Amniotic stem cell (primary cell): ENCODE results near the gene RNF224.

Source experiments
- DNase-seq: peaks from one replicate; lab custom pipeline; 2025; lab: John Stamatoyannopoulos, UW

The RNF224 gene

DNA sequence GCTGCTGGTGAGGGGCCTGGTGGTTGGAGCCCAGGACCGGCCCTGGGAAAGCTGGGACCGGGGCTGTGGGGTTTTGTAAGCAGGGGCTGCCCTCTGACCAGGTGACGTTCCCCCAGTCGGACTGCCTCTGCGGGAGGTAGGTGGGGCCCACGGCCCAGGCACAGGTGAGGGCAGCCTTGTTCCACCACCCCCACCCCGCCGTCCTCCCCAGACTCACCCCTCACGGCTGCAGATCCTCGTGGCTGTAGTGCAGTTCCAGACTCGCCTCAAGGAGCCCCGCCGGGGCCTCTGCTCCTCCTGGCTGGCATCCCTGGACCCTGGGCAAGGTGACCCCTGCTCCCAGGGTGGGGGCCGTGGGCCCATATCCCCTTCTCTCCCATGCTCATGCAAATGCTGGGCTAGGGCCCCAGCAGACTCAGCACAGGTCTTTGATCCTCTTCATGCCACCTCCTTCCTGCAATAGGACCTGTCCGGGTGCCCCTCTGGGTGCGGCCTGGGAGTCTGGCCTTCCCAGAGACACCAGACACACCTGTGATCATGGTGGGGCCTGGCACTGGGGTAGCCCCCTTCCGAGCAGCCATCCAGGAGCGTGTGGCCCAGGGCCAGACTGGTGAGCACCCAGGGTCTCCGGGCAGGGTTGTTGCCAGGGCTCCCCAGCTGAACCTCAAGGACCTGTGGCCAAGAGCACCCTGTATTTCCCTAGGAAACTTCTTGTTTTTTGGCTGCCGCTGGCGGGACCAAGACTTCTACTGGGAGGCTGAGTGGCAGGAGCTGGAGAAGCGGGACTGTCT is 11.9 kb upstream of the RNF224 start:
- DNase-seq, result no peak

DNA sequence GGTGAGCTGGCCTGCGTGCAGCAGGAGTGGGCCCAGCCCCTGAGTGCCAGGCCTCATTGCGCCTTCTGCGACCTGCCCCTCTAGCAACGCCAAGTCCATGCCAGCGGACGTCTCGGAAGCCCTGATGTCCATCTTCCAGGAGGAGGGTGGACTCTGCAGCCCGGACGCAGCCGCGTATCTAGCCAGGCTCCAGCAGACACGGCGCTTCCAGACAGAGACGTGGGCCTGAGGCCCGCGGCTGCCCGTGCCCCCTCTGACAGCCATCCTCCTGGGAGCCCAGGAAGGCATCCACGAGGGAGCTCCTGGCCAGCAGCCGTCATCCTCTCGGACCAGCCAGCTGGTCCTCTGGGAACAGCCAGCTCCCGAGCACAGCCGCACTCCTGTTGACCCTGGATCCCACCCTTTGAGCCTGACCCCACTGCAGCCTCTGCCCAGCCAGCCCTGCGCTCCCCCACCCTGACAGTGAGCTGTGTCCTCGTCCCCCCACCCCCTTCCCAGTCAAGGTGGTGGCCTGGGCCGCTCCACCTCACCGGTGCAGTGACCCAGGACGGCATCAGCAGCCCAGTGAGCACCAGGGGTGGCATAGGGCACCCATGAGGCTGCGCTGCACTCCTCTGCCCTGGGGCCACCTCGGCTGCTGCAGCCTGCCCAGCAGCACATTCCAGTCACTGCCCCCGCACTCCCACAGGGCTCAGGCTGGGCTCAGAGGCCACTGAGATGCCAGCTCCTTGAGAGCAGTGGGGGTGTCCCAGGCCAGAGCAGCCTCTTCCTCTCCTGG is 10.9 kb upstream of the RNF224 start:
- DNase-seq, result no peak

DNA sequence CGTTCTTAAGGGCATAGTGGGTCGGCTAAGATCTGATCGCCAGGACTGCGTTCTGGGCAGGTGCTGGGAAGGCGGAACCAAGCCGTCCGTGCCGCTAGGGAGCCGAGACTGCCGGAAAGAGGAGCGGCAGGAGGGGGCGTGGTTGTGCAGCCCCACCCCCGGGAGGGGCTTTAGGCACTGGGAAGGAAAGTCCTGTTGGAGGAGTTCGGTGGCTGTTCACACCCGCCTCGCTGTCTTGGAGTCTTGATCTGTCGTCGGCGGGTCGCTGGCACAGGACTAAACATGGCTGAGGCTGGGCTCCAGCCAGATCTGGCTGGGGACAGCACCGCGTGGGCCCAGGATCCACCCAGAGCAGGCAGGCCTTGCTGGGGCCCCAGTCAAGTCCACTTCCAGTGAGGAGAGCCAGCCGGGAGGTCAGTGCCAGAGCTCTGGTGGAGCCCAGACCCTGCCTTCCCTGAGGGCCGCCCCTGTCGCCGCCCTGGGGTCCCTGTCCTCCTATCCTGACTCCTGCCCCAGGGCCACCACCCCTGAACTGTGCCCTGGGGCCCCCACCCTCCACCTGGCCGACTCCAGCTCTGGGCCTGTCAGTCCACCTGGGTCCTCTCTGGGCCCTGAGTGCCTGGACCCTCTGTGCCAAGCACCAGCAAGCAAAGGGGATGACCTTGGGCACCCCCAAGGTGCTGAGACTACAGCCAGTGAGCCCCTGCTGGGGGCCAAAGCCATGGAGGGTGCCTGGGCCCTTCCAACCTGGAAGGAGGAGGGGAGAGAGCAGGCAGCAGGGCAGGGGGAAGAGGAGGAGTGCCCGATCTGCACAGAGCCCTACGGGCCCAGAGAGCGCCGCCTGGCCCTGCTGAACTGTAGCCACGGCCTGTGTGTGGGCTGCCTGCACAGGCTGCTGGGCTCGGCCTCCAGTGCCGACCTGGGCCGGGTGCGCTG is 9.8 kb upstream of the RNF224 start:
- no peak for DNase-seq

DNA sequence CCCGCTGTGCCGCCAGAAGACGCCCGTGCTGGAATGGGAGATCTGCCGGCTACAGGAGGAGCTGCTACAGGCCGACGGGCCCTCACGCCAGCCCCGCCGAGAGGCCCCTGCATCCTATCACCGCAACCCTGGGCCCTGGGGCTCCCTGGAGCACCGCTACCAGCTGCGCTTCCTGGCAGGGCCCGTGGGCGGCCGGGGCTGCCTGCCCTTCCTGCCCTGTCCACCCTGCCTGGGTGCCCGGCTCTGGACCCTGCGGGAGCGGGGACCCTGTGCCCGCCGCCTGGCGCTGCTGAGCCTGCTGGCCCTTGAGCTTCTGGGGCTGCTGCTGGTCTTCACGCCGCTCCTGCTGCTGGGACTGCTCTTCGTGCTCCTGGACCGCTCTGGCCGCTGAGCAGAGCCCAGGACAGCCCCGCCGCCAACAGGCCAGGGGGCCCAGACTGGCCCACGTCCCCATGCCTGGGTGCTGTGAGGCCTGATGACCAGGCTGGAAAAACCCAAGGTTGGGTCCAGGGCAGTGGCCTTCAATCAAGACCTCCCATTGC is 9.0 kb upstream of the RNF224 start:
- DNase-seq, result no peak

DNA sequence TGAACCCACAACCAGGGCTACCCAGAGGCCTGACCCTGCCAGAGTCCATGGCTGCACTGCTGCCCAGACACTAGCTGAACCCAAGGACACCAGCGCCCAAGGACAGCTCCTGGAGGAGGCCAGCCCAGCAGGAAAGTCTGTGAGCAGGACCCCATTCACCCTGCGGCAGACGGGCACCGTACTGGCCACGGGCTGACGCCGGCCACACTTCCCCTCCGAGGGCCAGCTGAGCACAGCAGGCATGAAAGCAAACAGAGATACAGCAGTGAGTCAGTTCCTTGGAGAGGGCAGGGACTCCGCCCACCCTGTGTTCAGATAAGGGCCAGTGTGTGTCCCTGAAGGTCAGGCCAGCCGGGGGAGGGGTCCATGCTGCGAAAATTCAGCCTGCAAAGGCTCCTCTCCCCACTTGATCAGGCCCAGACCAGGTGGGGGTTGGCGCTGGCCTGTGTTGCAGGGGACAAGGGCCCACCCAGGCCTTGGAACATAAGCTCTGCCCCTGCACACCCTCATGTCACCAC is 8.5 kb upstream of the RNF224 start:
- DNase-seq, result no peak

DNA sequence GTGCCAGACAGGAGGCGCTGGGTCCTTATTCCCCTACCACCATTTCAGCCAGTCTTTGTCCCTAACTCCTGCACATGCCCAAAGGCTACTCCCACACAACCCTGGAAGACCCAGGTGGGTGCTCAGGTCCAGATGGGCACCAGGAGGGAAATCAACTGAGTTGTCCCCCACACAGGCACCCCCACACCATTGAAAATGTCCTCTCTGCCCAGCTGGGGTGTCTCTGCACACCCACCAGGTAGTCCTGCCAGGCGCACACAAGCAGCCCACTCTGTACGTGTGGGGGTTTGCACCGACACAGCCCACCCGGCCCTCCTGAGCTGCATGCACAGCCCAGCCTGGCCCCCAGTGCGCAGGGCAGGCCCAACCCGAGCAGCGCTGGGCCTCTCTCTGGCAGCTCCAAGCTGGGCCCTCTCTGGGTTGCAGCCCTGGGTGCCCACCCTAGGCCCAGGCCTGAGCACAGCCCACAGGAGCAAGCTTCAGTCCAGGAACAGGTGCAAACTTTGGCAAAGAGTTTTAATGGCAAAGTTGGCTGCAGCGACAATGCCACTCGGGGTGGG is 7.5 kb upstream of the RNF224 start:
- no peak for DNase-seq

DNA sequence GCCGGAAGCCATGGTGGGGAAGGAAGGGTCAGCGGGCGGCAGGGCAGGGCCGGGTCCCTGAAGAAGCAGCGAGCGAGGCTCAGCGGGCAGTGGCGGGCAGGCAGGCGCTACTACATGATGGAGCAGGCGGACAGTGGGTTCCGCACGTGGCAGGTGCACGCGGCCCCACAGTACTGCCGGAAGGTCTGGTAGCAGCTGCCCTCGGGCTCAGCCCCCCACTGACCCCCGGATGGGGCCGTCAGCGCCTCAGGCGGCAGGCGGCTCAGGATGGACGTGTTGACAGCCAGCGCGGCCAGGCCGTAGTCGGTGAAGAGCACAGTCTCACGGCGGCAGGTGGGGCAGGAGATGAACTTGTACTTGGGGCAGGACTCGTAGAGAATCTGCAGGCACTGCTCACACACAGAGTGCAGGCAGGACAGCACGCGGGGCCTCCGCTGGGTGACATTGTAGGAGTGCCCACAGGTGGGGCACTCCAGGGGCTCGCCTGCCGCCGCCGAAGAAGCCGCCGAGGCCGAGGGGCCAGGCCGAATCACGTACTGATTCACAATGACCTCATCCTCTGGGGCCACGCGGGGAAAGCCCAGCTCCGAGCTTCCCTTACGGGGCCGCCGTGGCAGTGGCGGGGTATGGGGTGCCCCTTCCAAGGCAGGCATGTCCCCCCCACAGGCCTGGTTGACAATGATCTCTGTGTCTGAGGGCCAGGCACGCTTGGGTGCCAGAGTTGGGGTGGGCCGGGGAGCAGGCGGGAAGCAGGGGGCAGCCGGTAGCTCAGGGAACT is 6.8 kb upstream of the RNF224 start:
- no peak for DNase-seq

DNA sequence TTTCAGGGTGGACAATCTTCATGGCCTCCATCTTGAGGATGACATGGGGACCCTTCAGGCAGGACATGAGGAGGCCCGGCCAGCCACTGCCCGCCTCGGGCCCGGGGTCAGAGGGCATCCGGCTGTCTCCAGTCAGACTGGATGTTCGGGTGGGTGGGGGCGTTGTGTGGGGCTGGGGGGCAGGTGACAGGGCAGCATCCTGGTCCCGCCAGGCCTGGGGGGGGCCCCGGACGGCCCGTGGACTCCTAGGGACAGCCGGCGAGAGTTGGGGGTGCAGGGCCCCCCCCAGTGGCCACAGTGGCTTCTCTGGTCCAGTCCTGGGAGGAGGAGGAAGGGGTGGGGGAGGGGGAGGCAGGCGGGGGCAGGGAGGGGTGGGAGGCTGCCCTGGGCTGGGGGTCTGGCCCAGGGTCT is 6.2 kb upstream of the RNF224 start:
- no peak for DNase-seq

DNA sequence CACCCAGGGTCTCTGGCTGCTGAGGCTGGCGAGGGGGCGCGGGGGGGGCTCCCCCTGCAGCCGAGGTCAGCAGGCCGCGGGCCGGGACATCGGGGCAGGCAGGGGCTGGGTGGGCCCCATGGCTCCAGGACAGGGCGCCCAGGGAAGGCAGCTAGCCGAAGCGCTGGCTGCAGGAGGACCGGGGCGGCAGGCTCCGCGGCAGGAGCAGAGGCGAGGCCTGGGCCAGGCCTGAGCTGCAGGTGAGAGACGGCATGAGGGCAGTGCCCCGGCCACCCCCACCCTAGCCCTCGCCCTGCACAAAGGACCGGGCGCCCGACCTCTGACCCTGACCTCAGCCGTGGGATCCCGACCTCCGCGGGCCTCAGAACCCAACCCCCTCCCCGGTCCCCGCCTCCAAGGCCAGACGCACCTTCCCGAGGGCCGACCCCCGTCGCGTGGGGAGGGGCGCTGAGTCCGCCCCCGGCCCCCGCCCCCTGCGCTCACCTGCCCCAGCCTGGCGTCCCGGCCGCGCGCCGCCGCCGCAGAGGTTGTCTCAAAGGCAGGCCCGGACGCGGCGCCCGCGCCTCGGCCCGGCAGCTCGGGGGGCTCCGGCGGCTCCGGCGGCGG is 5.7 kb upstream of the RNF224 start:
- DNase-seq, result no peak

DNA sequence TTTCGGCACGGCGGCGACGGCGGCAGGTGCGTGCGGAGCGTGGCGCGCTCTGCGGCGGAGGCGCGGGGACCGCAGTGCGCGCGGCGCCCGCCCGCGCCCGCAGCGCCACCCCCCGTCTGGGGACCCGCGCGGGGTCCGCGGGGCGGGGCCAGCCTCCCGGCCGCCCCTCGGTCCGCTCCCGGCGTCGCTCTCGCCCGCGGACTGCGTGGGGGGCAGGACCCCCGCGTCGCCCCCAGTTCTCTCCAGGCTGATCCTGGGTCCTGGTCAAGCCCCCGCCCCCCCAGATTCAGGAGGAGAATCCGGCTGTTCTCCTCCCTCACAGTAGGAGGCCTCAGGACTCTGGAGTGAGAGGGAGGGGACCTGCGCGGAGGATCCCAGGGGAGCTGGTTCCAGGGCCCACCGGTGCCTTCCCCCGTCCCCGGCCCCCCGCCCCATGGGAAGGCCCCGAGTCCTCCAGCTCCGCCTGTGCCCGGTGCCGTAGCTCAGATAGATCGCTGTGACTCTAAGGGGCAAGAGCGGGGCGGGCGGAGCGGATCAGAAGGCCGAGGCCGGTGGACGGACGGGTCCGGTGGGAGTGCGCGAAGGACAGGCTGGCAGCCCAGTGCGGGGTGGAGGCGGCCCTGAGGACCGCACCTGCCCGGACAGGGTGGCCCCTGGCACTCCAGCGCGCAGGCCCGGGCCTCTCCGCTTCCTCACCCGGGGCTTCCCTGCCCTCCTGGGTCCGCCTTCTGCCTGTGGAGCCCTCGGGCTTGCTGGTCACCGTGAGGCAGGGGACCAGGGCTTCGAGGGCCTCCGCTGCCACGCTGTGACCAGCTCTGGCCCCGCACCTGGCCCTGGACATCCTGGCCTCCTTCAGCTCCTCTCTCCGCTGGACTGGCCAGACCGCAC is 4.9 kb upstream of the RNF224 start, which contains the start of gene RNF208:
TSS of gene RNF208 (minus strand) at position 51 of the 888 bp plus-strand sequence. CDS start 1,028 bp downstream, outside the sequence.
- DNase-seq, result no peak

DNA sequence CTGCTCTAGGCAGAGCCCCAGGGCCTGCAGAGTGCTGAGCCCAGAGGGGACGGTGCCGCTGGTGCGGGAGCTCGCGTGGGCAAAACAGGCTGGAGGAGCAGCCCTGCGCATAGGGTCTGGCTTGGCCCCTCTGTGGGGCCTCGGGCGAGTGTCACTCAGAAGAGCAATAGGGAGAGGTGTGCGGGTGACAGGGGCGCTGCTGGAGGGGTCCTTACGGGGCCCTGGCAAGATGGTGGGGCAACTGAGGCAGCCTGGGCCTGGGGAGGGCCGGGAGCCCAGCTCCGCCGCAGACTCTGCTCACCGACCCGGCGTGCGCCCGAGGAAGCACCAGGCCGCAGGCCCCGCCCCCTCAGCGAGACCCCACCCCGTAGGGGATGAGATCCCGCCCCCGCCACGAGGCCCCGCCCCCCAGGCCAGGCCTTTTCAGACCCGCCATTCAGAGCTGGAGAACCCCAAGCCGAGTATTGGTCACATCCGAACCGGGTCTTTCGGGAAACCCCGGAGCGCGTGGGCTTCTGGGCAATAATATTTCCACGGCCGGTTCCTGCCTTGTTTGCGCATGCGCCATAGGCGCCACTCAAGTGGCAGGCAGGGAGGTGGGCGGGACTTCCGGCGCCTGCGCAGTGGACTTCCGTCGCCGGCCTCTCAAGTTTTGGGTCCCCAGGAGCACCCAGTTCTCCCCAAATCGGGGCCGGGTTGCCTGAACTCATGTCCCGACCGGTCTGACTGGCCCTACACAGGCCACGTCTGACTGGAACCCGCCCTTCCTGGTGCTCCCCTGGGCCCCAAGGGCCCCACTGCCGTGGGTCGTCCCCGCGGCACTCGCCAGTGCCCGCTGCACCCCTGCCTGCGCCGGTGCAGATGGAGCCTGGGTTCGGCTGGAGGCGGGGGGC is 4.0 kb upstream of the RNF224 start:
- peak; percentile 95 for DNase-seq

DNA sequence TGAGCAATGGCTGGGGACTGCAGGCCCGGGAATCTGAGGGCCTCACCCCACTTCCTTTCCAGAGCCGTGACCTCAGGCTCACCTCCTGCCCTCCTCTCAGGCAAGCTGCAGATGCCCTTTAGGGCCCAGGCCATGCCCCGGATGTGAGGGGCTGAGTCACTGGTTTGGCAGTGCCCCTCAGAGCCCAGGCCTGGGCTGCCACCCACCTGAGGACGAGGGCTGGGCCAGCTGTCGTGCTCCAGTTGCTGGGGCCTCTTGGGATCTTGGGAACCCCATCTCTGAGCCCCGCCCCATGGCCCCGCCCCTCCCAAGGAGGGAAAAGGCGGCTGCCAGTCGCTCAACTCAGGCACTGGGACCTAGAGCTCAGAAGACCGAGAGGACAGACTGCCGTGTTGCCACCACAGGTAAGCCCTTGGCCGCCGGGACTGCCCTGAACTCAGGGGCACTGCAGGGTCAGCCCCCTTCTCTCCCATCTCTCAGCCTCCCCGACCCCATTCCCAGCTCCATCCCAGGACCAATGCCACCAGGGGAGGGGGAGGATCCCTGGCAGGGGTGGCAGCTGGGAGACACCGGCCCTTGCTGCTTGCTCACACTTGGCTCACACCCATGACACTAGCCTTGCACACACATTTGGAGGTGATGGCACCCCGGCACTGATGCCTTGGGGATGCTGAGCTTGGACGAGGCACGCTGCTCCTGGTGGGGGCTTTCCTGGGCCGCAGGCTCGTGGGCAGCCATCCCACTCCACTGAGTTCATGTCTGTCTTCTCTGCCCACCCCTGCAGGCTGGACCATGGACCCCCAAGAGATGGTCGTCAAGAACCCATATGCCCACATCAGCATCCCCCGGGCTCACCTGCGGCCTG is 2.2 kb upstream of the RNF224 start, which contains the start of gene CYSRT1:
TSS of gene CYSRT1 (plus strand) at position 345 of the 865 bp plus-strand sequence. CDS start at position 793, 448 bp downstream.
- DNase-seq, result no peak

DNA sequence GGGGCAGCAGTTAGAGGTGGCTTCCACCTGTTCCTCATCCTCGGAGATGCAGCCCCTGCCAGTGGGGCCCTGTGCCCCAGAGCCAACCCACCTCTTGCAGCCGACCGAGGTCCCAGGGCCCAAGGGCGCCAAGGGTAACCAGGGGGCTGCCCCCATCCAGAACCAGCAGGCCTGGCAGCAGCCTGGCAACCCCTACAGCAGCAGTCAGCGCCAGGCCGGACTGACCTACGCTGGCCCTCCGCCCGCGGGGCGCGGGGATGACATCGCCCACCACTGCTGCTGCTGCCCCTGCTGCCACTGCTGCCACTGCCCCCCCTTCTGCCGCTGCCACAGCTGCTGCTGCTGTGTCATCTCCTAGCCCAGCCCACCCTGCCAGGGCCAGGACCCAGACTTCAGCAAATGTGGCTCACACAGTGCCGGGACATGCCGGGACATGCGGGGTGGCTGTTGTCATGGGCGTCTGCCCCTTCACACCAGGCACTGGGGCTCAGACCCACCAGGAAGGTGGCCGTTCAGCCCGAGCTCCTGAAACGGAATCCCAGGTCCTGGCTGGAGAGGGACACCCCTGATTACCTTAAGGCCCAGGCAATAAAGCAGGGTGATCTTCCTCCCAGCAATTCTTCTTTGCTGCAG is 1.5 kb upstream of the RNF224 start:
- no peak for DNase-seq

DNA sequence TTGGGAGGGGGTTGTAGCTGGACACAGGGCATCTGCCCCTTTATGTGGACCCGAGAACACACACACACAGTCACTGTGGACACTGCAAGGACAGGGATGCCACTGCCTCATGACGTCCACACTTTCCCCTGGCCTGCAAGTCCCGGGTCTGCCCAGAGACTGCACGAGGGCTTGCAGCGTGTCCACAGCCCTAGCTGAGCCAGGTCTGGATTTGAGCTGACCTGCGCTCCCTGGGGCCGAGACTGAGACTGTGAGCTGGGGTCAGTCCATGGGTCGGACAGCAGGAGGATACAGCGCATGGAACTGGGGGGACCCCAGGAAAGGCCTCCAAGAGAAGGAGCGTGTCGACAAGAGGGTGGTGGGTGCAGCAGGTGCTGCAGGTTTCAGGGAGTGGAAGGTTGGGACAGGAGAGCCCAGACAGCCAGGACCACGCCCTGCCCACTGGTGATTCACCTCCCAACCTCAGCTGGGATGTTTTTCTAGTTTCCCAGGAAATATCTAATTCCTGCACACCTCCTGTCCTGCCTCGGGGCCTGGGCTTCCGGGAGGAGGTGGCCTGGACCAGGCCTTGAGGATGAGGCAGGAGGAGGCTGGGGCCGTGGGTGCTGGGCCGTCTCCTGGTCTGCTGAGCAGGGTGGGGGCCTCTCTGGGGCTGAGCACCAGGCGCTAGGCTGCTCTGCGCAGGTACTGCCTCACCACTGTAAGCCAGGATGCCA is 806 bp upstream of the RNF224 start:
- DNase-seq, result no peak

DNA sequence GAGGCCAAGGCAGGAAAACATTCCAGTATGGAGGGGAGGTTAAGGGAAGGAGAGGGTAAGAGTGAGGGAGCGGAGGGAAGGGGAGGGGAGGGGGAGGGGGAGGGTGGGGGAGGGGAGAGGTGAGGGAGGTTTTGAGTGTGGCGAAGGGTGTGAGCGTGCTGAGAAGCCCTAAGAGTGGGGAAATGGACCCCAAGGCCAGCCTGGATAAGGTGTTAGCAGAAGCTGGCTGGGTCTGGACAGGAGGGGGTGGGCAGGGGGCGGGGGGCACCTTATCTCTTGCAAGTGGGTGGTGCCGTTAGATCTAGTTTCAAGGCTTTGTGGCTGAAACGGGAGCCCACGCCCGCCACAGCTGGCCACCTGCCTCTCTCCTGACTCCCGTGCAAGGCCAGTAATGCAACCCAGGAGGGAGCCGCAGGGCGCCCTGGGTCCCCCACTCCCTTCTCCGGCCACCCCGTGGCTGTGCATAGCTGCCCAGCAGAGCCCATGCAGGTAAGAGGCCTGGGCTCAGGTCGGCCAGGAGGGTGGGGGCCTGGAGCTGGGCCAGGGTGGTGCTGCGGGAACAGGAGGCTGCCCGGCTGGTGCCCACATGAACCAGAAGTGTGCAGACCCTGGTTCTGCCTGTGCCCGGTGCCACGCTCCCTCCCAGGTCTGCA is 677 bp downstream of the RNF224 start:
- DNase-seq, result no peak
